Measurements from ENCODE around the gene NARS2. TPM values are rescaled to one million over a fixed set of nuclear protein-coding genes. Genes with fewer than 3 reads are reported as not detected.
"Not testable (repeated sequence)": the region's sequence is repeated elsewhere in the genome, so short reads cannot be mapped to it uniquely, and the experiment has no call there.

The NARS2 gene
- polyA plus RNA-seq, 1 experiment: 18.4 TPM

DNA sequence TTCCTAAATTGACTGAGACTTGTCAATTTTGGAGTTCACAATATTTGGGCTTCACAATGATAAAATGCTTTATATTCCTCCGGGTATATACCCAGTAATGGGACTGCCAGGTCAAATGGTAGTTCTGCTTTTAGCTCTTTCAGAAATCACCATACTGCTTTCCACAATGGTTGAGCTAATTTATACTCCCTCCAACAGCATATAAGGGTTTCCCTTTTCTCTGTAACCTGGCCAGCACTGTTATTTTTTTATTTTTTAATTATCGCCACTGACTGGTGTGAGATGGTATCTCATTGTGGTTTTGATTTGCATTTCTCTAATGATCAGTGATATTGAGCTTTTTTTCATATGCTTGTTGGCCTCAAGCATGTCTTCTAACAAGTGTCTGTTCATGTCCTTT, 21.8 kb downstream of the NARS2 start:
- no peaks in the 10 kb centered on the region for H3K9me3 ChIP-seq (ENCODE audit: control insufficient read depth, insufficient read depth, low read length)
- no peak for TF ChIP-seq CTCF (IDR thresholded peaks at IDR 0.05; ENCODE audit: low read depth, low read length)
- DNase-seq (ENCODE audit: low read depth, low spot score): no peak
- H3K27me3 ChIP-seq (ENCODE audit: control insufficient read depth, insufficient read depth, low read length): no peaks in the 10 kb centered on the region
- no peak overlapping the region for H3K4me3 ChIP-seq (ENCODE audit: low read depth, low read length)
- H3K27ac ChIP-seq (ENCODE audit: low read depth, low read length): no peak overlapping the region
- POLR2A ChIA-PET: no interaction called here
- CTCF ChIA-PET: interaction anchor here (2.3 kb wide), 1 partner anchor 12 kb away, joined by 11 read pairs; no protein-coding TSS in a partner anchor

DNA sequence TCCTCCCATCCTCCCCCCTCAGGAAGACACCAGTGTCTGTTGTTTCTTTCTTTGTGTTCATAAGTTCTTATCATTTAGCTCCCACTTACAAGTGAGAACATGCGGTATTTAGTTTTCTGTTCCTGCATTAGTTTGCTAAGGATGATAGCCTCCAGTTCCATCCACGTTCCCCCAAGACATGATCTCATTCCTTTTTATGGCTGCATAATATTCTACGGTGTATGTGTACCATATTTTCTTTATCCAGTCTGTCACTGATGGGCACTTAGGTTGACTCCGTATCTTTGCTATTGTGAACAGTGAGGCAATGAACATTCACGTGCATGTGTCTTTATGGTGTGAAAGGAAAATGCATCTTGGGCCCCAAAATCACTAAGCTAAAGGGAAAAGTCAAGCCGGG, 22.5 kb downstream of the NARS2 start:
- H3K27me3 ChIP-seq (ENCODE audit: control insufficient read depth, insufficient read depth, low read length); H3K4me3 ChIP-seq (ENCODE audit: low read depth, low read length); POLR2A ChIA-PET; H3K9me3 ChIP-seq (ENCODE audit: control insufficient read depth, insufficient read depth, low read length); DNase-seq (ENCODE audit: low read depth, low spot score); H3K27ac ChIP-seq (ENCODE audit: low read depth, low read length): not testable (repeated sequence)
- CTCF ChIA-PET: interaction anchor here (1.2 to 2.3 kb wide), 2 partner anchors 12 to 403 kb away, joined by 3 to 11 read pairs; no protein-coding TSS in a partner anchor

DNA sequence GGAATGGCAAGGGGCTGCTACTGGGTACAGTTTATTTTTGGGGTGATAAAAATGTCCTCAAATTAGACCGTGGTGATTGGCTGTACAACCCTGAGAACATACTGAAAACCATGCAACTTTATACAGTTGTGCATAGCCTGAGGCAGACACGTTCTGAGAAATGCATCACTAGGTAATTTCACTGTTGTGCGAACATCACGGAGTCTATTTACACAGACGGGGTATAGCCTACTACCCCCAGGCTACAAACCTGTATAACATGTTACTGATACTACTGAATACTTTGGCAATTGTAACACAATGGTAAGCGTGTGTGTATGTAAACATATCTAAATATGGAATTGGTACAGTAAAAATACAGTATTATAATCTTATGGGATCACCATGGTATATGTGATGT, 23.6 kb downstream of the NARS2 start:
- ChIA-PET CTCF (interaction anchor here (1.2 kb wide), 1 partner anchor 402 kb away, joined by 3 read pairs; no protein-coding TSS in a partner anchor), POLR2A (no interaction called here)
- TF ChIP-seq CTCF (IDR thresholded peaks at IDR 0.05; ENCODE audit: low read depth, low read length): no peak
- no peak for DNase-seq (ENCODE audit: low read depth, low spot score)
- no peaks in the 10 kb centered on the region for H3K27me3 ChIP-seq (ENCODE audit: control insufficient read depth, insufficient read depth, low read length)
- no peak overlapping the region for H3K27ac ChIP-seq (ENCODE audit: low read depth, low read length)
- H3K9me3 ChIP-seq (ENCODE audit: control insufficient read depth, insufficient read depth, low read length): no peaks in the 10 kb centered on the region
- H3K4me3 ChIP-seq (ENCODE audit: low read depth, low read length): no peak overlapping the region

DNA sequence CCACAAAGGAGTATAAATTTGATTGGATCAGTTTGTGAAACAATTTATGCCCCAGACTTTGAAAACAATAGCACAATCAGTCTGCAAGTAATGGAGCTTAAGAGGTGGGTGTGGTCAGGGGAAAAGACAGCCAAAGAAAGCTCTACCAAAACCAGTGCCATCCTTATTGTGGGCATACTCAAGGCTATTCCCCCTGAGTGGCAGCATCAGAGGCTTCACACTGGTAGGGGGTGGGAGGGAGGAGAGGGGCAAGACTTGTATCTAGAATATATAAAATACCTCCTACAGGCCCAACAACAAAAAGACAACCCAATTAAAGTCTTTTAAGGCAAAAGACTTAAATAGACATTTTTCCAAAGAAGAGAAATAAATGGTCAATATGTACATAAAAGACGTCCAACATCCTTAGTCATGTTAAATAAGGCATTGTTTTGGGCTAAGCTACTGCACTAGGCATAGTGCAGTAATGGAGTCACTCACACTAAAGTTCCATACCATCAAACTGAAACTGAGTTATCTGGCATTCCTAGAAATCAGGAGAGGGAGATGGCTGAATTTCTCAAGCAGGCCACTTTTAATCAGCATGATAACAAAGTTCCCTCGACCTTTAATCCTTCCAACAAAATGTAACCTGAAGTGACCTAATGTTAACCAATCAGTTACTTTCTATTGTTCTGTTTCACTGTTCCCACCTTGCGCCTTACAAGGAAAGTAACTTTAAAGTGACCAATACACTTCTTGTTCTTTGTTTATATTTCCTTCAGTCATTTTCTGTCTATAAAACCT, 24.8 kb downstream of the NARS2 start:
- H3K4me3 ChIP-seq (ENCODE audit: low read depth, low read length): no peak overlapping the region
- no peak overlapping the region for H3K27ac ChIP-seq (ENCODE audit: low read depth, low read length)
- H3K9me3 ChIP-seq (ENCODE audit: control insufficient read depth, insufficient read depth, low read length): no peaks in the 10 kb centered on the region
- no peak for TF ChIP-seq CTCF (IDR thresholded peaks at IDR 0.05; ENCODE audit: low read depth, low read length)
- POLR2A ChIA-PET: no interaction called here
- CTCF ChIA-PET: interaction anchor here (2.6 kb wide), 1 partner anchor 15 kb away, joined by 16 read pairs; no protein-coding TSS in a partner anchor
- DNase-seq (ENCODE audit: low read depth, low spot score): no peak
- no peaks in the 10 kb centered on the region for H3K27me3 ChIP-seq (ENCODE audit: control insufficient read depth, insufficient read depth, low read length)

- POLR2A ChIA-PET: no interaction called here
- CTCF ChIA-PET: interaction anchor here (2.6 kb wide), 1 partner anchor 16 kb away, joined by 16 read pairs; no protein-coding TSS in a partner anchor
These were observed 25.6 kb downstream of the NARS2 start for GRCh38 chr11:78548911-78549590.

More at GRCh38 chr11:78548911-78549590, 25.6 kb downstream of the NARS2 start:
- Histone ChIP-seq H3K27me3 (ENCODE audit: control insufficient read depth, insufficient read depth, low read length) (no peaks in the 10 kb centered on the region), H3K9me3 (ENCODE audit: control insufficient read depth, insufficient read depth, low read length) (no peaks in the 10 kb centered on the region), H3K27ac (ENCODE audit: low read depth, low read length) (no peak overlapping the region), H3K4me3 (ENCODE audit: low read depth, low read length) (no peak overlapping the region)
- no peak for TF ChIP-seq CTCF (IDR thresholded peaks at IDR 0.05; ENCODE audit: low read depth, low read length)
- no peak for DNase-seq (ENCODE audit: low read depth, low spot score)

Data from AG04450 (cell line).